HCT116 (cell line): Measurements from ENCODE around the gene RAB3GAP2.

ENCODE experiments used
- CBX3 ChIP-seq: IDR thresholded peaks from 2 replicates; pipeline ENCODE4 v1.6.1; 2012; ENCODE audit warnings: low read depth
- EZH2 ChIP-seq: fragments of 200-600 bp; sonication (generic); IDR thresholded peaks from 2 replicates; pipeline ENCODE4 v1.6.1; 2017; ENCODE audit warnings: antibody characterized with exemption, mixed run types
- POLR2A ChIP-seq: IDR thresholded peaks from 2 replicates; pipeline ENCODE4 v1.7.0; 2011; ENCODE audit warnings: borderline replicate concordance; ENCODE audit not compliant: insufficient read depth, insufficient read length; ENCODE audit errors: extremely low read depth
- POLR2AphosphoS5 ChIP-seq: IDR thresholded peaks from 2 replicates; pipeline ENCODE4 v1.6.1; 2011; ENCODE audit warnings: mild to moderate bottlenecking, low read depth, low read length, moderate library complexity
- SIN3A ChIP-seq: IDR thresholded peaks from 2 replicates; pipeline ENCODE4 v1.6.1; 2012; ENCODE audit warnings: low read depth
- ZNF274 ChIP-seq: fragments of 200-500 bp; sonication (Bioruptor generic); IDR thresholded peaks from 2 replicates; pipeline ENCODE4 v1.6.1; 2014; ENCODE audit warnings: mild to moderate bottlenecking, low read depth, low read length, inconsistent platforms
- TF ChIP-seq, protein P1 (sequence below): IDR thresholded peaks from 2 replicates; pipeline ENCODE4 v1.6.1; 2012; ENCODE audit warnings: low read depth
- TF ChIP-seq, protein P2 (sequence below), 3 experiments: fragments of 200-600 bp in 1 of 3; sonication (generic) in 1 of 3; IDR thresholded peaks in 2 of 3; conservative IDR thresholded peaks in 1 of 3; 2 replicates each; pipeline ENCODE4 v1.5.1; 2012 to 2017; ENCODE audit warnings: low read depth in 2 of 3, low read length in 2 of 3, antibody characterized with exemption in 1 of 3, borderline replicate concordance in 1 of 3, control low read depth in 1 of 3, mild to moderate bottlenecking in 1 of 3, mixed read lengths in 1 of 3, mixed run types in 1 of 3, moderate library complexity in 1 of 3; ENCODE audit not compliant: insufficient read depth in 1 of 3

DNA sequence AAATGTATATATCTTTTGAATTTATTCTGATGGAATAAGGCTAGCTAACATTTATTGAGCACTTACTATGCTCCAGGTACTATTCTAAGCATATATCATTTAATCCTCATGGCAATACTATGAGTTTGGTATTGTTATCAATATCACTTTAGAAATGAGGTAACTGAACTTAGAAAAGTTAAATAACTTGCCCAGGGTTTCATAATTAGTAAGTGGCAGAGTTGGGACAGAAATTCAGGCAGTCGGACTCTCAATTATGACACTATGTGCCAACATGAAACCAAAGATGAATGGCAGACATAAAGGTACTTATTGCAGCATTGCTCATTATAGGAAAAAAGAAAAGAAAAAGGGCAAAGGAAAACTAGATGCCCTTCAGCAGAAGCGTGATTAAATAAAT is 48.2 kb downstream of the RAB3GAP2 start:
- TF ChIP-seq CBX3: no peak
- no peak for TF ChIP-seq POLR2AphosphoS5
- TF ChIP-seq, protein P1, sequence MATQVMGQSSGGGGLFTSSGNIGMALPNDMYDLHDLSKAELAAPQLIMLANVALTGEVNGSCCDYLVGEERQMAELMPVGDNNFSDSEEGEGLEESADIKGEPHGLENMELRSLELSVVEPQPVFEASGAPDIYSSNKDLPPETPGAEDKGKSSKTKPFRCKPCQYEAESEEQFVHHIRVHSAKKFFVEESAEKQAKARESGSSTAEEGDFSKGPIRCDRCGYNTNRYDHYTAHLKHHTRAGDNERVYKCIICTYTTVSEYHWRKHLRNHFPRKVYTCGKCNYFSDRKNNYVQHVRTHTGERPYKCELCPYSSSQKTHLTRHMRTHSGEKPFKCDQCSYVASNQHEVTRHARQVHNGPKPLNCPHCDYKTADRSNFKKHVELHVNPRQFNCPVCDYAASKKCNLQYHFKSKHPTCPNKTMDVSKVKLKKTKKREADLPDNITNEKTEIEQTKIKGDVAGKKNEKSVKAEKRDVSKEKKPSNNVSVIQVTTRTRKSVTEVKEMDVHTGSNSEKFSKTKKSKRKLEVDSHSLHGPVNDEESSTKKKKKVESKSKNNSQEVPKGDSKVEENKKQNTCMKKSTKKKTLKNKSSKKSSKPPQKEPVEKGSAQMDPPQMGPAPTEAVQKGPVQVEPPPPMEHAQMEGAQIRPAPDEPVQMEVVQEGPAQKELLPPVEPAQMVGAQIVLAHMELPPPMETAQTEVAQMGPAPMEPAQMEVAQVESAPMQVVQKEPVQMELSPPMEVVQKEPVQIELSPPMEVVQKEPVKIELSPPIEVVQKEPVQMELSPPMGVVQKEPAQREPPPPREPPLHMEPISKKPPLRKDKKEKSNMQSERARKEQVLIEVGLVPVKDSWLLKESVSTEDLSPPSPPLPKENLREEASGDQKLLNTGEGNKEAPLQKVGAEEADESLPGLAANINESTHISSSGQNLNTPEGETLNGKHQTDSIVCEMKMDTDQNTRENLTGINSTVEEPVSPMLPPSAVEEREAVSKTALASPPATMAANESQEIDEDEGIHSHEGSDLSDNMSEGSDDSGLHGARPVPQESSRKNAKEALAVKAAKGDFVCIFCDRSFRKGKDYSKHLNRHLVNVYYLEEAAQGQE: no peak
- TF ChIP-seq, protein P2, sequence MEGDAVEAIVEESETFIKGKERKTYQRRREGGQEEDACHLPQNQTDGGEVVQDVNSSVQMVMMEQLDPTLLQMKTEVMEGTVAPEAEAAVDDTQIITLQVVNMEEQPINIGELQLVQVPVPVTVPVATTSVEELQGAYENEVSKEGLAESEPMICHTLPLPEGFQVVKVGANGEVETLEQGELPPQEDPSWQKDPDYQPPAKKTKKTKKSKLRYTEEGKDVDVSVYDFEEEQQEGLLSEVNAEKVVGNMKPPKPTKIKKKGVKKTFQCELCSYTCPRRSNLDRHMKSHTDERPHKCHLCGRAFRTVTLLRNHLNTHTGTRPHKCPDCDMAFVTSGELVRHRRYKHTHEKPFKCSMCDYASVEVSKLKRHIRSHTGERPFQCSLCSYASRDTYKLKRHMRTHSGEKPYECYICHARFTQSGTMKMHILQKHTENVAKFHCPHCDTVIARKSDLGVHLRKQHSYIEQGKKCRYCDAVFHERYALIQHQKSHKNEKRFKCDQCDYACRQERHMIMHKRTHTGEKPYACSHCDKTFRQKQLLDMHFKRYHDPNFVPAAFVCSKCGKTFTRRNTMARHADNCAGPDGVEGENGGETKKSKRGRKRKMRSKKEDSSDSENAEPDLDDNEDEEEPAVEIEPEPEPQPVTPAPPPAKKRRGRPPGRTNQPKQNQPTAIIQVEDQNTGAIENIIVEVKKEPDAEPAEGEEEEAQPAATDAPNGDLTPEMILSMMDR (IDR thresholded peaks at IDR 0.05 in 2 of 3, conservative IDR thresholded peaks at IDR 0.05 in 1 of 3; ENCODE audit: borderline replicate concordance in 1 of 3, insufficient read depth in 1 of 3, low read depth in 2 of 3, low read length in 2 of 3): no peak
- no peak for TF ChIP-seq POLR2A
- TF ChIP-seq ZNF274: no peak
- no peak for TF ChIP-seq EZH2
- no peak for TF ChIP-seq SIN3A
